GM12891 (cell line): Measurements from ENCODE around the gene STIM1.

Experiments
- POLR2AphosphoS5 ChIP-seq: IDR thresholded peaks from 2 replicates; pipeline ENCODE4 v1.6.1; 2011; ENCODE audit warnings: low read depth, low read length, control low read depth
- POU2F2 ChIP-seq: IDR thresholded peaks from 2 replicates; pipeline ENCODE4 v1.6.1; 2011; ENCODE audit warnings: low read depth, mild to moderate bottlenecking, control low read depth, low read length, moderate library complexity
- SPI1 ChIP-seq: IDR thresholded peaks from 2 replicates; pipeline ENCODE4 v1.6.1; 2011; ENCODE audit warnings: low read depth, low read length, control low read depth
- TAF1 ChIP-seq: IDR thresholded peaks from 2 replicates; pipeline ENCODE4 v1.6.1; 2011; ENCODE audit warnings: low read depth, low read length, control low read depth

DNA sequence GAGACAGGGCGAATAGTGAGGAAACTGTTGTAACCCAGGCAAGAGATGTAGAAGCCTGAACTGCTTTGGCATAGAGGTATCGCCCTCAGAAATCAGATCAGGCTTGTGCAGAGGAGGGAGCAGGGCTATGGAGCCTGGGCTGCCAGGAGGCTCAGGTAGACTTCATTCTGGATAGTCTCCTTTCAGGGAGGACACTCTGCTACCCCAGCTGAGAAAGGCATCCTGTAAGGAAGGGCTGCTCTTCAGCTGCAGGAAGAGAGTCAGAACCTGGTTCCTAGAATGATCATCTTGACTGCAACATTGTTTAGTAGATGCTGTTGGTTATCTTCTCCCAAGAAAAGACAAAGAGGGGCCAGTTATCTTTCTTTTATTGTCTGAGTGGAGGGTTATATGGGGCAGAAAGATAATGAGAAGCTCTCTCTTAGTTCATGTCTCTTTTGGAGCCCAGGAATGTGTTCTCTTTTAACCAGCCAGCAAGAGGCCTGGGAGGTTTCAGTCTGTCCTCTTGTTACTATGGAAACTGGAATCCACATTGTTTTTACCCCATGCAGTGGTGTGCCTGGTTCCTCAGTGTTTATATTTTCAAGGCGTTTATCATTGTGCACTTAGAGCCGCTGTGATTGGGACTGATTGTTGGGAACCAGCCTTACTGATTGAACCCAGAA, 95.7 kb downstream of the STIM1 start:
- TF ChIP-seq SPI1: no peak
- no peak for TF ChIP-seq TAF1
- TF ChIP-seq POLR2AphosphoS5: no peak
- TF ChIP-seq POU2F2: no peak
